HCT116 (cell line): Measurements from ENCODE around the gene ANAPC7. TPM values are rescaled to one million over a fixed set of nuclear protein-coding genes. Genes with fewer than 3 reads are reported as not detected.

Source experiments
- ATAC-seq: fragments of 200-7000 bp; cut with Tn5 transposase; 2 replicates; pipeline ENCODE4 v1.9.1; 2020; ENCODE audit warnings: mild to moderate bottlenecking, moderate library complexity
- BruUV-seq: library from RNA; stranded (reverse); fragments of 400-500 nt; replicated peaks from 2 replicates; lab custom pipeline; 2021; lab: Mats Ljungman, UMichigan
- CTCF ChIA-PET: fragments of 300-600 bp; sonication (Branson Sonifier 250); formaldehyde crosslinking; loops from one replicate; lab custom pipeline; 2021; ENCODE audit warnings: antibody characterized with exemption; lab: Charles Lee
- POLR2A ChIA-PET: fragments of 300-600, 350-600 bp; sonication (Branson Sonifier 250); formaldehyde crosslinking; loops from one replicate; lab custom pipeline; 2021; ENCODE audit warnings: antibody characterized with exemption; lab: Charles Lee
- RAD21 ChIA-PET, 2 experiments: fragments of 300-600 bp; sonication (Branson Sonifier 250); formaldehyde crosslinking; loops; one replicate each; lab custom pipeline; 2023; ENCODE audit warnings: low total read pairs in 2 of 2; ENCODE audit not compliant: uncharacterized antibody in 2 of 2, unreplicated experiment in 2 of 2, low non-redundant PET in 1 of 2; lab: Charles Lee
- DNase-seq: peaks from one replicate; pipeline ENCODE4 v3.0.0-alpha.2; 2010; ENCODE audit warnings: low read depth, low spot score
- H2AFZ ChIP-seq: fragments of 200-600 bp; shearing (Covaris generic), sonication (generic); 2 replicates; pipeline ENCODE4 v1.6.1; 2017; ENCODE audit warnings: low read depth, mixed run types, mixed read lengths, antibody characterized with exemption, low read length; ENCODE audit not compliant: poor library complexity, severe bottlenecking
- H3K27ac ChIP-seq: 2 replicates; pipeline ENCODE4 v1.5.1; 2012; ENCODE audit warnings: low read depth, low read length
- H3K27me3 ChIP-seq: fragments of 200-600 bp; sonication (generic); 2 replicates; pipeline ENCODE4 v1.6.1; 2016; ENCODE audit warnings: mixed run types, low read length, mixed read lengths; ENCODE audit not compliant: insufficient read depth
- H3K36me3 ChIP-seq, 2 experiments: fragments of 200-500 bp in 1 of 2; fragments of 200-600 bp in 1 of 2; sonication (Bioruptor generic) in 1 of 2; sonication (generic) in 1 of 2; 2 replicates each; pipeline versions ENCODE4 v1.5.1 to v1.6.1; 2014 to 2016; ENCODE audit warnings: low read length in 2 of 2, inconsistent platforms in 1 of 2, mixed read lengths in 1 of 2, mixed run types in 1 of 2; ENCODE audit not compliant: insufficient read depth in 2 of 2, control insufficient read depth in 1 of 2
- H3K4me1 ChIP-seq, 2 experiments: fragments of 200-600 bp in 1 of 2; sonication (generic) in 1 of 2; 2 replicates each; pipeline versions ENCODE4 v1.5.1 to v1.6.1; 2012 to 2017; ENCODE audit warnings: low read length in 2 of 2, inconsistent platforms in 1 of 2, mild to moderate bottlenecking in 1 of 2, mixed read lengths in 1 of 2, mixed run types in 1 of 2, moderate library complexity in 1 of 2; ENCODE audit not compliant: insufficient read depth in 2 of 2, control insufficient read depth in 1 of 2
- H3K4me2 ChIP-seq: fragments of 200-600 bp; sonication (generic); 2 replicates; pipeline ENCODE4 v1.6.1; 2017; ENCODE audit warnings: mixed run types, low read length, mixed read lengths
- H3K4me3 ChIP-seq, 2 experiments: fragments of 200-600 bp in 1 of 2; sonication (generic) in 1 of 2; replicated peaks in 1 of 2; 2 replicates each; pipeline ENCODE4 v1.5.1; 2011 to 2016; ENCODE audit warnings: low read length in 2 of 2, control low read depth in 1 of 2, low read depth in 1 of 2, mild to moderate bottlenecking in 1 of 2, mixed read lengths in 1 of 2, mixed run types in 1 of 2
- H3K79me2 ChIP-seq: fragments of 200-600 bp; sonication (generic); 2 replicates; pipeline ENCODE4 v1.6.1; 2017; ENCODE audit warnings: mild to moderate bottlenecking, mixed run types, low read length, moderate library complexity, mixed read lengths; ENCODE audit not compliant: insufficient read depth
- H3K9ac ChIP-seq: fragments of 200-600 bp; sonication (generic); 2 replicates; pipeline ENCODE4 v1.6.1; 2016; ENCODE audit warnings: low read length, mixed read lengths
- H3K9me2 ChIP-seq: fragments of 200-600 bp; sonication (generic), shearing (Covaris generic); 2 replicates; pipeline ENCODE4 v1.6.1; 2017; ENCODE audit warnings: mixed run types, mild to moderate bottlenecking, moderate library complexity; ENCODE audit not compliant: insufficient read depth
- H3K9me3 ChIP-seq, 2 experiments: fragments of 200-500 bp in 1 of 2; fragments of 200-600 bp in 1 of 2; sonication (Bioruptor generic) in 1 of 2; sonication (generic) in 1 of 2; 2 replicates each; pipeline ENCODE4 v1.6.1; 2014 to 2017; ENCODE audit warnings: low read length in 2 of 2, mixed read lengths in 2 of 2, inconsistent platforms in 1 of 2, low read depth in 1 of 2, mild to moderate bottlenecking in 1 of 2, mixed run types in 1 of 2, moderate library complexity in 1 of 2; ENCODE audit not compliant: control insufficient read depth in 1 of 2, insufficient read depth in 1 of 2
- H4K20me1 ChIP-seq: fragments of 200-600 bp; sonication (generic), shearing (Covaris generic); 2 replicates; pipeline ENCODE4 v1.6.1; 2017; ENCODE audit warnings: mixed run types, mild to moderate bottlenecking, moderate library complexity; ENCODE audit not compliant: insufficient read depth
- CEBPB ChIP-seq: IDR thresholded peaks from 2 replicates; pipeline ENCODE4 v1.6.1; 2012; ENCODE audit warnings: low read depth
- JUND ChIP-seq: IDR thresholded peaks from 2 replicates; pipeline ENCODE4 v1.6.1; 2012
- POLR2AphosphoS5 ChIP-seq: IDR thresholded peaks from 2 replicates; pipeline ENCODE4 v1.6.1; 2011; ENCODE audit warnings: mild to moderate bottlenecking, low read depth, low read length, moderate library complexity
- SP1 ChIP-seq: IDR thresholded peaks from 2 replicates; pipeline ENCODE4 v1.6.1; 2012; ENCODE audit warnings: low read depth
- TCF7L2 ChIP-seq: IDR thresholded peaks from 2 replicates; pipeline ENCODE4 v1.7.0; 2011; ENCODE audit warnings: borderline replicate concordance, inconsistent platforms; ENCODE audit not compliant: insufficient read depth, insufficient read length; ENCODE audit errors: extremely low read depth
- intact Hi-C: fragments of 100-400 bp; cut with micrococcal nuclease; formaldehyde crosslinking; loops from 2 replicates; pipeline ENCODE4 v1.10.0; 2022
- total RNA-seq: library from RNA; stranded (reverse); gene quantifications from one replicate; pipeline ENCODE4 v1.2.1, GENCODE V29; 2021; ENCODE audit not compliant: unreplicated experiment

The ANAPC7 gene
- total RNA-seq, 1 experiment from 2014 or later: 55.9 TPM

DNA sequence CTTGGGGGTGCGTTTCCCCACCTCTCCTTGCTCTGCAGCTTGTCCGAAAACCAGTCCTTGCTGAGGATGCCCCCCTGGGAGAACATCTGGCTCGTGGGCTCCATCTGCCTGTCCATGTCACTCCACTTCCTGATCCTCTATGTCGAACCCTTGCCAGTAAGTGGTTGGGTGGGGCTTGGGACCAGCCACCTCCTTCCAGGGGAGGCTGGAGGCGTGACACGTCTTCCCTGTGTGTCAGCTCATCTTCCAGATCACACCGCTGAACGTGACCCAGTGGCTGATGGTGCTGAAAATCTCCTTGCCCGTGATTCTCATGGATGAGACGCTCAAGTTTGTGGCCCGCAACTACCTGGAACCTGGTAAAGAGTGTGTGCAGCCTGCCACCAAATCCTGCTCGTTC, 57.5 kb downstream of the ANAPC7 start:
- 0 out of 2 replicates have a peak, but pooled peaks cover 7% of the 10 kb centered on the region for H4K20me1 ChIP-seq

GRCh38 chr12:110345176-110345661, 58.3 kb downstream of the ANAPC7 start:
- CTCF ChIA-PET: no interaction called here
- H3K4me2 ChIP-seq: no peak overlapping the region
- H3K79me2 ChIP-seq: peaks cover 28% of the 10 kb centered on the region; the same call in 1 of the 2 replicates
- H3K27ac ChIP-seq: no peak overlapping the region
- RAD21 ChIA-PET: no interaction called here
- no peak overlapping the region for H3K9ac ChIP-seq
- no peaks in the 10 kb centered on the region for H3K9me3 ChIP-seq
- no peak overlapping the region for H3K4me3 ChIP-seq
- intact Hi-C loops: no loop called here
- TF ChIP-seq CEBPB: 0 out of 2 replicates have a peak, but pooled peaks have one; percentile 19
- no peak for TF ChIP-seq POLR2AphosphoS5
- H3K9me2 ChIP-seq: no peaks in the 10 kb centered on the region
- no TSS peak for BruUV-seq
- H3K4me1 ChIP-seq: no peaks in the 10 kb centered on the region
- no peak for ATAC-seq
- H2AFZ ChIP-seq: no peak overlapping the region
- peaks cover 73 to 91% of the 10 kb centered on the region in 2 experiments for H3K36me3 ChIP-seq
- POLR2A ChIA-PET: no interaction called here
- no peaks in the 10 kb centered on the region for H3K27me3 ChIP-seq
- H4K20me1 ChIP-seq: 0 out of 2 replicates have a peak, but pooled peaks cover 1% of the 10 kb centered on the region
- DNase-seq: no peak

More for the DNA sequence above, 57.5 kb downstream of the ANAPC7 start:
- no peaks in the 10 kb centered on the region for H3K27me3 ChIP-seq
- POLR2A ChIA-PET: no interaction called here
- ATAC-seq (no peak), DNase-seq (no peak)
- peaks cover 71 to 91% of the 10 kb centered on the region in 2 experiments for H3K36me3 ChIP-seq
- H3K4me1 ChIP-seq: no peaks in the 10 kb centered on the region
- BruUV-seq: no TSS peak
- no peaks in the 10 kb centered on the region for H3K9me3 ChIP-seq
- H3K27ac ChIP-seq: no peak overlapping the region
- H3K9me2 ChIP-seq: no peaks in the 10 kb centered on the region
- no peak overlapping the region for H3K4me2 ChIP-seq
- RAD21 ChIA-PET: no interaction called here
- no peak overlapping the region for H3K9ac ChIP-seq
- CTCF ChIA-PET: no interaction called here
- TF ChIP-seq SP1 (no peak), TCF7L2 (no peak), JUND (no peak)
- peaks cover 28% of the 10 kb centered on the region; the same call in 1 of the 2 replicates for H3K79me2 ChIP-seq
- no peak overlapping the region for H2AFZ ChIP-seq
- no peak overlapping the region for H3K4me3 ChIP-seq
- intact Hi-C loops: no loop called here
